ENCODE data around the gene TDRKH.

TDRKH gene

GRCh38 chr1:151822404-151822803 lies 32.1 kb upstream of the TDRKH start:
- DNase-seq, result no peak

- peak; percentile 14 for DNase-seq
These were observed 30.6 kb upstream of the TDRKH start for GRCh38 chr1:151820940-151821339.

- DNase-seq, result no peak
These were observed 29.8 kb upstream of the TDRKH start for GRCh38 chr1:151819976-151820623.

GRCh38 chr1:151819227-151819835 lies 29.0 kb upstream of the TDRKH start:
- no peak for DNase-seq

- peak; percentile 3 for DNase-seq
These were observed 27.0 kb upstream of the TDRKH start for GRCh38 chr1:151817353-151817730.

- no peak for DNase-seq
These were observed 26.4 kb upstream of the TDRKH start for GRCh38 chr1:151816548-151817352.

GRCh38 chr1:151815716-151816327 lies 25.5 kb upstream of the TDRKH start:
- DNase-seq, result no peak

GRCh38 chr1:151814971-151815545 lies 24.8 kb upstream of the TDRKH start:
- DNase-seq, result no peak

- no peak for DNase-seq
These were observed 24.1 kb upstream of the TDRKH start for GRCh38 chr1:151814426-151814825.

- DNase-seq, result no peak
These were observed 23.1 kb upstream of the TDRKH start for GRCh38 chr1:151813271-151813977.

- no peak for DNase-seq
These were observed 20.9 kb upstream of the TDRKH start for GRCh38 chr1:151811181-151811580.

GRCh38 chr1:151809985-151810556 lies 19.8 kb upstream of the TDRKH start:
- no peak for DNase-seq

GRCh38 chr1:151809290-151809984 lies 19.1 kb upstream of the TDRKH start:
- DNase-seq, result no peak

- no peak for DNase-seq
These were observed 17.5 kb upstream of the TDRKH start for GRCh38 chr1:151807766-151808165.

GRCh38 chr1:151807131-151807530 lies 16.8 kb upstream of the TDRKH start:
- no peak for DNase-seq

- DNase-seq, result no peak
These were observed 15.9 kb upstream of the TDRKH start for GRCh38 chr1:151806170-151806569.

GRCh38 chr1:151805066-151805820 lies 14.9 kb upstream of the TDRKH start, which contains the start of gene LINGO4:
TSS of gene LINGO4 (minus strand) at chr1:151805419. CDS start at chr1:151802704, 2,715 bp downstream.
- DNase-seq, result no peak

GRCh38 chr1:151803915-151804314 lies 13.6 kb upstream of the TDRKH start:
- DNase-seq, result no peak

- no peak for DNase-seq
These were observed 12.9 kb upstream of the TDRKH start for GRCh38 chr1:151803164-151803563.

GRCh38 chr1:151802372-151802771 lies 12.1 kb upstream of the TDRKH start:
- no peak for DNase-seq

- no peak for DNase-seq
These were observed 11.5 kb upstream of the TDRKH start for GRCh38 chr1:151801846-151802245.

Data from NCI-H2171 treated with DMSO at 0.1 percent for 48 hours (cell line).